ENCODE measurements around the gene SH3TC2. TPM values are rescaled to one million over a fixed set of nuclear protein-coding genes. Genes with fewer than 3 reads are reported as not detected.

The SH3TC2 gene
- 5.7 TPM for total RNA-seq

DNA sequence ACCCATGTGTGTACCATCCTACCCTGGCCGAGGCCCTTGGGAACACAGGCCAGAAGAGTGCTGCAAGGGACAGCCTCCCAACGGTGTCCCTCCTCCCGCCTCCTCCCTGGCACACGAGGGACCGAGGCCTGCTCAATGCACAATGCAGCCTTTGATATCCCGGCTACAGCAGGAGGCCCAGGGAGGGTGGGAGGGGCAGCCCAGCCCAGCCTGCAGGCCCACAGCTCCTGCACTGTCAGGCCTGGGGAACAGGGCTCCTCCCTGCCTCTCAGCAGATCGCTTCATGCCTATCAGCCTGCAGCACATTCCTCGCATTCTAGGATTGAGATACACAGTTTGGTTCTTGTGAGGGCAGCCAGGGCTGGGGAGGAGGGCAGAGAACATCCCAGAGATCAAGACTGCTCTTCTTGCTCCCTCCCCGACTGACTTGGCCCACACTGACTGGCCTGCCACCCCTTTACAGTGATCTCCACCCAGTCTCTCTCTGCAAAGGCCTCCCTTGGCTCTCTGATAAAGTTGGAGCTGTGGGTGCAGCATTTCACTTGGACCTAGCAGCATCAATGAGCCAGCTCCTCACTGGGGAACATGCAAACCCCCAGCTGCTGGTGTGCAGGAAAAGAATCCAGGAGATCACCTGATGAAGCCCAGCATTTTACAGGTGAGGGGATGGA is at the start of gene SH3TC2:
TSS of gene SH3TC2 (minus strand) at position 46 of the 671 bp plus-strand sequence. CDS start at position 6, 40 bp downstream.
- Histone ChIP-seq H3K9ac (ENCODE audit: low read depth in 1 of 3, low read length in 3 of 3) (no peak within 1 kb of the TSS), H3K9me3 (ENCODE audit: control insufficient read depth in 3 of 3, low read length in 3 of 3) (no peaks in the 10 kb centered on the region), H3K4me3 (ENCODE audit: low read length in 3 of 3) (no peak within 1 kb of the TSS), H3K36me3 (ENCODE audit: control insufficient read depth in 3 of 3, insufficient read depth in 3 of 3, low read length in 3 of 3) (no peaks in the 10 kb centered on the region), H3K4me1 (ENCODE audit: control insufficient read depth in 3 of 3, insufficient read depth in 3 of 3, low read length in 3 of 3) (peaks cover 0 to 20% (median 14%) of the 10 kb centered on the region in 3 donors), H3K27me3 (ENCODE audit: control insufficient read depth in 3 of 3, insufficient read depth in 3 of 3, low read length in 3 of 3) (no peaks in the 10 kb centered on the region), H3K27ac (ENCODE audit: low read depth, low read length) (peak within 1 kb of the TSS; percentile 57)

DNA sequence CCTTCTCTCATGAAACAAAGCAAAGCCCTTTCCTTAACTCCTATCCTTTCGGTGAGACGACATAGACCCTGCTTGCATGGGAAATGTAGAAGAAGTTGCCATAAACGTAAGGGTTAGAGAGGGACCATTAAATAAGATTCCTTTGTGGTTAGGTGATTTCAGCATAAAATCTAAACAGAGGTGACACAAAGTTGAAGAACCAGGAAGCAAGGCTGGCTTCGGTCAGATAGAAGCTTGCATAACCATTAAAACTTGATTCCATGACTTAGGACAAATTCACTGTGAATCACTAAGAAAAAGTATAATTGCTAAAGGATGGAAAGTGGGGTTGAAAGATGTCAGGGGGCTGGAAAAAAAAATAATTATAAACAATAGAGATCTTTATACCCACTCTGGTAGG is 47.5 kb upstream of the SH3TC2 start:
- H3K9me3 ChIP-seq (ENCODE audit: control insufficient read depth in 3 of 3, low read length in 3 of 3) = no peaks in the 10 kb centered on the region
- H3K27me3 ChIP-seq (ENCODE audit: control insufficient read depth in 3 of 3, insufficient read depth in 3 of 3, low read length in 3 of 3) = no peaks in the 10 kb centered on the region
- no peak overlapping the region for H3K27ac ChIP-seq (ENCODE audit: low read depth, low read length)
- no peaks in the 10 kb centered on the region for H3K36me3 ChIP-seq (ENCODE audit: control insufficient read depth in 3 of 3, insufficient read depth in 3 of 3, low read length in 3 of 3)
- H3K4me1 ChIP-seq (ENCODE audit: control insufficient read depth in 3 of 3, insufficient read depth in 3 of 3, low read length in 3 of 3) = peaks cover 0 to 7% (median 4%) of the 10 kb centered on the region in 3 donors
- H3K4me3 ChIP-seq (ENCODE audit: low read length in 3 of 3) = no peak overlapping the region
- H3K9ac ChIP-seq (ENCODE audit: low read depth in 1 of 3, low read length in 3 of 3) = no peak overlapping the region

DNA sequence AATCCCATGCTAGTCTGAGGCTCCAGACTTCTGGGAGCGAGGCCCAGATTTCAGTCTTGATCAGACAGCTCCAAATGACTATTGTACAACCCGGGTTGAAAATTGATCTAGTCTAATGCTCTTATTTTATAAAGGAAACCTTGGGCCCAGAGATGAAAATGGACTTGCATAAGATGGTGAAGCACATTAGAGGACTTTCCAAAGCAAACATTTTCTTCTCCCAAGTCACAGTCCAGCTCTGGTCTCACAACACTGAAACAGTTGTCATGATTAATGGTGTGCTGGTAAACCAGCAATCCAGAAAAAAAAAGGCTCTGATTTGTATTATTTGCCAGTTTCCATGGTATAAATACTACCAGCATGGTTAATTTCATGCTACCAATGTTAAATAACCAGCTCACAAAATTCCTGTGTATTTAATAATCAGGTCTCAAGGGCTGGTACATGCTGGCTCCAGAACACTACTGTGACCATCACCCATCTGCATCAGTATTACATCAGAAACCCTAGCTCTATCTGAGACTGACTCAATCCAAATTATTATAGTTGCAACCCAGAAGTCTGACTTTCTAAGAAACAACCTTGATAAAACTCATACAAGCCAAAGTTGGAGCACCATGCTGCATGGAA is 45.9 kb upstream of the SH3TC2 start:
- Histone ChIP-seq H3K9ac (ENCODE audit: low read depth in 1 of 3, low read length in 3 of 3) (no peak overlapping the region), H3K4me3 (ENCODE audit: low read length in 3 of 3) (no peak overlapping the region), H3K4me1 (ENCODE audit: control insufficient read depth in 3 of 3, insufficient read depth in 3 of 3, low read length in 3 of 3) (no peaks in the 10 kb centered on the region), H3K9me3 (ENCODE audit: control insufficient read depth in 3 of 3, low read length in 3 of 3) (no peaks in the 10 kb centered on the region), H3K27me3 (ENCODE audit: control insufficient read depth in 3 of 3, insufficient read depth in 3 of 3, low read length in 3 of 3) (no peaks in the 10 kb centered on the region), H3K27ac (ENCODE audit: low read depth, low read length) (no peak overlapping the region), H3K36me3 (ENCODE audit: control insufficient read depth in 3 of 3, insufficient read depth in 3 of 3, low read length in 3 of 3) (no peaks in the 10 kb centered on the region)

DNA sequence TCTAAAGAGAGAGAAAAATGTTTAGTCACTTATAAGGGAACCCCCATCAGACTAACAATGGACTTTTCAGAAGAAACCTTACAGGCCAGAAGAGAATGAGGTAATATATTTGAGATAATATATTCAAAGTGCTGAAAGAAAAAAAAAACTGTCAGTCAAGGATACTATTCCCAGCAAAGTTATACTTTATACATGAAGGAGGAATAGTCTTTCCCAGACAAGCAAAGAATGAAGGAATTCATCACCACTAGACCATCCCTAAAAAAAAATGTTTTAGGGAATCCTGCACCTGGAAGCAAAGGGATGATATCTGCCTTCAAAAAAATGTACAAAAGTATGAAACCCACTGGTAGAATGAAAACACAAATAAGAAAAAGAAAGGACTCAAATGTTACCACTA is 37.5 kb upstream of the SH3TC2 start:
- H3K9ac ChIP-seq (ENCODE audit: low read depth in 1 of 3, low read length in 3 of 3) = no peak overlapping the region
- no peaks in the 10 kb centered on the region for H3K4me1 ChIP-seq (ENCODE audit: control insufficient read depth in 3 of 3, insufficient read depth in 3 of 3, low read length in 3 of 3)
- peaks cover 0 to 10% (median 0%) of the 10 kb centered on the region in 3 donors for H3K9me3 ChIP-seq (ENCODE audit: control insufficient read depth in 3 of 3, low read length in 3 of 3)
- H3K4me3 ChIP-seq (ENCODE audit: low read length in 3 of 3) = no peak overlapping the region
- no peaks in the 10 kb centered on the region for H3K27me3 ChIP-seq (ENCODE audit: control insufficient read depth in 3 of 3, insufficient read depth in 3 of 3, low read length in 3 of 3)
- H3K27ac ChIP-seq (ENCODE audit: low read depth, low read length) = no peak overlapping the region
- no peaks in the 10 kb centered on the region for H3K36me3 ChIP-seq (ENCODE audit: control insufficient read depth in 3 of 3, insufficient read depth in 3 of 3, low read length in 3 of 3)

DNA sequence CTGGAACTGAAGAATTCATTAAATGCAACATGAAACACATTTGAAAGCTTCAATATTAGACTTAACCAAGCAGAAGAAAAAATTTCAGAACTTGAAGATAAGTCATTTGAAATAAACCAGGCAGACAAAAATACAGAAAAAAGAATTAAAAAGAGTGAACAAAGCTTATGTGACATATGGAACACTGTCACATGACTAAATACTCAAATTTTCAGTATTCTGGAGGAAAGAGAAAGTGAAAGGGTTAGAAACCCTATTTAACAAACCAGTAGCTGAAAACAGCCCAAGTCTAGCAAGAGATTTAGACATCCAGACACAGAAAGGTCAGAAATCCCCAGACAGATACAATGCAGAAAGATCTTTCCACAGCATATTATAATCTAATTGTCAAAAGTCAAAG is 37.1 kb upstream of the SH3TC2 start:
- no peaks in the 10 kb centered on the region for H3K36me3 ChIP-seq (ENCODE audit: control insufficient read depth in 3 of 3, insufficient read depth in 3 of 3, low read length in 3 of 3)
- no peaks in the 10 kb centered on the region for H3K4me1 ChIP-seq (ENCODE audit: control insufficient read depth in 3 of 3, insufficient read depth in 3 of 3, low read length in 3 of 3)
- H3K9ac ChIP-seq (ENCODE audit: low read depth in 1 of 3, low read length in 3 of 3) = no peak overlapping the region
- no peak overlapping the region for H3K4me3 ChIP-seq (ENCODE audit: low read length in 3 of 3)
- H3K9me3 ChIP-seq (ENCODE audit: control insufficient read depth in 3 of 3, low read length in 3 of 3) = peaks cover 0 to 10% (median 0%) of the 10 kb centered on the region in 3 donors
- no peak overlapping the region for H3K27ac ChIP-seq (ENCODE audit: low read depth, low read length)
- H3K27me3 ChIP-seq (ENCODE audit: control insufficient read depth in 3 of 3, insufficient read depth in 3 of 3, low read length in 3 of 3) = no peaks in the 10 kb centered on the region

DNA sequence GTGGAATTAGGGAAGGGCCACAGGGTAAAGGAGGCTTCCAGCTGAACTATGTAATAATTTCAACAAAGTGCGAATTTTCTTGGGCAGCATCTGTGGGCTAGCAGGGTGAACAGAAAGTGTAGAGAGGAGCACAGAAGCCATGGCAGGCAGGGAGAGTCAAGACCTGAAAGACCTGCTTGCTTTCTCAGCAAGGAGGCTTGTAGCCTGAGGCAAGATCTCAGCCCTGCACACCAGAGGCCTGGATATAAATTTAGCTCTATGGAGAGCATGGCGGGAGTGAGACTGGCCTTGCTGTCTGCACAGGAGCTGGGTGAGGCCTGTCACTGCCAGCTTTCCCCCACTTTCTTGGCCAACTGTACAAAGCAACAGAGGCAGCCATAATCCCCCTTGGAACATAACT is 32.1 kb upstream of the SH3TC2 start:
- Histone ChIP-seq H3K4me1 (ENCODE audit: control insufficient read depth in 3 of 3, insufficient read depth in 3 of 3, low read length in 3 of 3) (no peaks in the 10 kb centered on the region), H3K36me3 (ENCODE audit: control insufficient read depth in 3 of 3, insufficient read depth in 3 of 3, low read length in 3 of 3) (no peaks in the 10 kb centered on the region), H3K27ac (ENCODE audit: low read depth, low read length) (no peak overlapping the region), H3K27me3 (ENCODE audit: control insufficient read depth in 3 of 3, insufficient read depth in 3 of 3, low read length in 3 of 3) (no peaks in the 10 kb centered on the region), H3K9ac (ENCODE audit: low read depth in 1 of 3, low read length in 3 of 3) (no peak overlapping the region), H3K4me3 (ENCODE audit: low read length in 3 of 3) (no peak overlapping the region), H3K9me3 (ENCODE audit: control insufficient read depth in 3 of 3, low read length in 3 of 3) (peaks cover 0 to 8% (median 2%) of the 10 kb centered on the region in 3 donors)

DNA sequence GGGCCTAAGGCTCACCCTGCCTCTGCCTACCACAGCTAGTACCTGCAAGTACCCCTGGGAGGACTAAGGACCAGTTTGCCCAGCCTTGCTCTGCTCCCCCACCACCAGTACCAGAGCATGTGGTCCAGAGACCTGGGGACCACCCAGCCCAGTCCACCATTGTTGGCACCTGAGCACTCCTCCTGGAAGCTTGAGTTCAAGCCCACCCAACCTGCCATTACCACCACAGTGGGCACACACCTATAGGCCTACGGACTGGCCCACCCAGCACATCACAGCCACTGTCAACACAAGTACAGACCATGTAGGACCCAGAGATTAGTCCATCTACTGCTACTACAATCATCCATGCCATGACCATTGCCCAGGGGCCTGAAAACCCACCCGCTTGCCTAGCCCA is 30.8 kb upstream of the SH3TC2 start:
- Histone ChIP-seq H3K4me1 (ENCODE audit: control insufficient read depth in 3 of 3, insufficient read depth in 3 of 3, low read length in 3 of 3) (no peaks in the 10 kb centered on the region), H3K4me3 (ENCODE audit: low read length in 3 of 3) (no peak overlapping the region), H3K9me3 (ENCODE audit: control insufficient read depth in 3 of 3, low read length in 3 of 3) (peaks cover 0 to 4% (median 2%) of the 10 kb centered on the region in 3 donors), H3K27ac (ENCODE audit: low read depth, low read length) (no peak overlapping the region), H3K9ac (ENCODE audit: low read depth in 1 of 3, low read length in 3 of 3) (no peak overlapping the region), H3K27me3 (ENCODE audit: control insufficient read depth in 3 of 3, insufficient read depth in 3 of 3, low read length in 3 of 3) (no peaks in the 10 kb centered on the region), H3K36me3 (ENCODE audit: control insufficient read depth in 3 of 3, insufficient read depth in 3 of 3, low read length in 3 of 3) (no peaks in the 10 kb centered on the region)

DNA sequence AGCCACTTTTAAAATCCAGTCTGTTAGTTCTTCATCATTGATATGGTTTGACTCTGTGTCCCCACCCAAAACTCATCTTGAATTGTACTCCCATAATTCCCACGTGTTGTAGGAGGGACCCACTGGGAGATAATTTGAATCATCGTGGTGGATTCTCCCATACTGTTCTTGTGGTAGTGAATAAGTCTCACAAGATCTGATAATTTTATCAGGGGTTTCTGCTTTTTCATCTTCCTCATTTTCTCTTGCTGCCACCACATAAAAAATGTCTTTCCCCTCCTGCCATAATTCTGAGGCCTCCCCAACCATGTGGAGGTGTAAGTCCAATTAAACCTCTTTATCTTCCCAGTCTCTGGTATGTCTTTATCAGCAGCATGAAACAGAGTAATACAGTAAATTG is 26.9 kb upstream of the SH3TC2 start:
- H3K9ac ChIP-seq (ENCODE audit: low read depth in 1 of 3, low read length in 3 of 3) = no peak overlapping the region
- no peak overlapping the region for H3K27ac ChIP-seq (ENCODE audit: low read depth, low read length)
- no peaks in the 10 kb centered on the region for H3K27me3 ChIP-seq (ENCODE audit: control insufficient read depth in 3 of 3, insufficient read depth in 3 of 3, low read length in 3 of 3)
- no peaks in the 10 kb centered on the region for H3K4me1 ChIP-seq (ENCODE audit: control insufficient read depth in 3 of 3, insufficient read depth in 3 of 3, low read length in 3 of 3)
- H3K4me3 ChIP-seq (ENCODE audit: low read length in 3 of 3) = no peak overlapping the region
- H3K9me3 ChIP-seq (ENCODE audit: control insufficient read depth in 3 of 3, low read length in 3 of 3) = peaks cover 0 to 4% (median 0%) of the 10 kb centered on the region in 3 donors
- H3K36me3 ChIP-seq (ENCODE audit: control insufficient read depth in 3 of 3, insufficient read depth in 3 of 3, low read length in 3 of 3) = no peaks in the 10 kb centered on the region

DNA sequence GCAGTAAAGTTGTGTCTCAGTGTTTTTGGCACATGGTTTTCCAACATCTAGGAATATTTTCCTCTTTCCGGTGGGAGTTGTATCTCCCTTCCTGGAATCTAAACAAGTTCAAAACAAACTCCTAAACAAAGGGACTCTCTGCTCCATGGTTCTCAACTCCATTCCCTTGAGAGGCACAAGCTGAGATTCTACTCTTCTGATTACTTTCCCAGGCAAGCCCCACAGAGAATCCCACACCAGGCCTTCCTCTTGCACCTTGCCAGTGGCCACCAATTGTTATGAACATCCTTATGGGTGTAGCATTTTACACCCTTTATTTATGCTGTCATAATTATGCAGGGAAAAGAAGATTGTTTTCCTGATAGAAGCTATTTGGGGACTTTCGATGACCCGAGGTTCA is 25.8 kb upstream of the SH3TC2 start:
- Histone ChIP-seq H3K4me3 (ENCODE audit: low read length in 3 of 3) (no peak overlapping the region), H3K36me3 (ENCODE audit: control insufficient read depth in 3 of 3, insufficient read depth in 3 of 3, low read length in 3 of 3) (no peaks in the 10 kb centered on the region), H3K4me1 (ENCODE audit: control insufficient read depth in 3 of 3, insufficient read depth in 3 of 3, low read length in 3 of 3) (no peaks in the 10 kb centered on the region), H3K27me3 (ENCODE audit: control insufficient read depth in 3 of 3, insufficient read depth in 3 of 3, low read length in 3 of 3) (no peaks in the 10 kb centered on the region), H3K27ac (ENCODE audit: low read depth, low read length) (no peak overlapping the region), H3K9me3 (ENCODE audit: control insufficient read depth in 3 of 3, low read length in 3 of 3) (peaks cover 0 to 4% (median 0%) of the 10 kb centered on the region in 3 donors), H3K9ac (ENCODE audit: low read depth in 1 of 3, low read length in 3 of 3) (no peak overlapping the region)

DNA sequence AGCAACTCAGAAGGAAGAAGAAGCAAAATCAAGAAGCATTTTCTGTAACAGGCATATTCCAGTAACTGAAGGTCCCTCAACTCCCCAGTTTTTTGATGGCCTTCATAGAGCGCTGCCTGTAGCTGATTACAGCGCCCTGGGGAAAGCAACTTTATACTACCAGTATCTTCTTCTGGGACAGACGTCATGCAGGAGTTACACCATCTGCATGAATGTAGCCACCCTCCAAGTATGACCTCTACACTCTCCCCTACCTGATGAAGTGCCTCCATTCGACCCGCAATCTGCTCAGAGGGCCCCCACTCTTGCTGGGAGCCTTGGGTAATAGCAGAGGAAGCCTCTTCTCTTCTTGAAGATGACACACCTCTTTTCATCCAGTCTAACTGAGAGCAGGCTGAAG is 21.0 kb upstream of the SH3TC2 start:
- H3K9me3 ChIP-seq (ENCODE audit: control insufficient read depth in 3 of 3, low read length in 3 of 3) = peaks cover 0 to 2% (median 0%) of the 10 kb centered on the region in 3 donors
- H3K27ac ChIP-seq (ENCODE audit: low read depth, low read length) = no peak overlapping the region
- no peak overlapping the region for H3K9ac ChIP-seq (ENCODE audit: low read depth in 1 of 3, low read length in 3 of 3)
- no peaks in the 10 kb centered on the region for H3K27me3 ChIP-seq (ENCODE audit: control insufficient read depth in 3 of 3, insufficient read depth in 3 of 3, low read length in 3 of 3)
- no peak overlapping the region for H3K4me3 ChIP-seq (ENCODE audit: low read length in 3 of 3)
- no peaks in the 10 kb centered on the region for H3K36me3 ChIP-seq (ENCODE audit: control insufficient read depth in 3 of 3, insufficient read depth in 3 of 3, low read length in 3 of 3)
- no peaks in the 10 kb centered on the region for H3K4me1 ChIP-seq (ENCODE audit: control insufficient read depth in 3 of 3, insufficient read depth in 3 of 3, low read length in 3 of 3)

Data from skeletal muscle tissue (tissue), 4 donors.